Muscle layer of colon (tissue), 2 donors: ENCODE data around the gene PIK3R5.

Source experiments
- H3K27ac ChIP-seq: one replicate; pipeline ENCODE4 v1.7.0; 2013; ENCODE audit warnings: low read depth, mild to moderate bottlenecking, low read length, moderate library complexity
- H3K27me3 ChIP-seq, 2 donors: one replicate each; pipeline ENCODE4 v1.7.0; 2013; ENCODE audit warnings: low read length in 2 of 2, mild to moderate bottlenecking in 2 of 2; ENCODE audit not compliant: insufficient read depth in 2 of 2, control insufficient read depth in 1 of 2
- H3K36me3 ChIP-seq: one replicate; pipeline ENCODE4 v1.7.0; 2013; ENCODE audit warnings: mild to moderate bottlenecking, low read length; ENCODE audit not compliant: insufficient read depth
- H3K4me1 ChIP-seq: one replicate; pipeline ENCODE4 v1.7.0; 2013; ENCODE audit warnings: mild to moderate bottlenecking, low read length; ENCODE audit not compliant: insufficient read depth
- H3K4me3 ChIP-seq, 2 donors: one replicate each; pipeline ENCODE4 v1.7.0; 2013; ENCODE audit warnings: low read length in 2 of 2, low read depth in 1 of 2, mild to moderate bottlenecking in 1 of 2, moderate library complexity in 1 of 2
- H3K9ac ChIP-seq: one replicate; pipeline ENCODE4 v1.7.0; 2013; ENCODE audit warnings: low read length
- H3K9me3 ChIP-seq: one replicate; pipeline ENCODE4 v1.7.0; 2013; ENCODE audit warnings: mild to moderate bottlenecking, low read length
- donor health status: abdominal sarcoma.
- donor health status: Adenocarcinoma of cecum.

The PIK3R5 gene

GRCh38 chr17:8900626-8901585 is 64.6 kb downstream of the PIK3R5 start:
- H3K27ac ChIP-seq: no peak overlapping the region
- no peaks in the 10 kb centered on the region for H3K36me3 ChIP-seq
- H3K9me3 ChIP-seq: no peaks in the 10 kb centered on the region
- no peak overlapping the region for H3K4me3 ChIP-seq
- H3K27me3 ChIP-seq: no peaks in the 10 kb centered on the region
- no peak overlapping the region for H3K9ac ChIP-seq
- H3K4me1 ChIP-seq: no peaks in the 10 kb centered on the region

- H3K9ac ChIP-seq: no peak overlapping the region
- H3K36me3 ChIP-seq: no peaks in the 10 kb centered on the region
- no peaks in the 10 kb centered on the region for H3K4me1 ChIP-seq
- H3K4me3 ChIP-seq: no peak overlapping the region
- no peaks in the 10 kb centered on the region for H3K9me3 ChIP-seq
- no peak overlapping the region for H3K27ac ChIP-seq
- H3K27me3 ChIP-seq: no peaks in the 10 kb centered on the region
Measured at GRCh38 chr17:8900207-8900606, 65.3 kb downstream of the PIK3R5 start.

GRCh38 chr17:8898636-8899035 is 66.9 kb downstream of the PIK3R5 start:
- Histone ChIP-seq H3K27ac (no peak overlapping the region), H3K9ac (no peak overlapping the region), H3K9me3 (no peaks in the 10 kb centered on the region), H3K4me3 (no peak overlapping the region), H3K27me3 (no peaks in the 10 kb centered on the region), H3K4me1 (no peaks in the 10 kb centered on the region), H3K36me3 (no peaks in the 10 kb centered on the region)

DNA sequence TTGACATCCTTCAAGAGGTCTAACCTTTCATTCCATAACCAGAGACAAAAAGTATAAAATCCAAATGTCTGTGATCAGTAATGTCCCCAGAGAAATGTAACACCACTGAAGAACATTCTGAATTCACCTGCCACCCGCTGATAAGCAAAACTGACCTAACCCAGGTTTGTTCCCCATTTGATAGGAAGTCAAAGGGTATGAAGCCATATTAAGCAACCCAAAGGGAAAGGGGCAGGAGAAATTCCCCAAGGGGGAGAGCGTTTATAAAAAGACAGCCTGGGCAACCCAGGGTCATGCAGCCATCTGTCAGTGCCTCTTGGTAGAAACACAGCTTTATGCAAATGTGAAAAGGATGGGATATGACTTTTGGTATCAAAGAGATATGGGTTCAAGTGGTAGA is 67.4 kb downstream of the PIK3R5 start:
- no peaks in the 10 kb centered on the region for H3K4me1 ChIP-seq
- no peak overlapping the region for H3K9ac ChIP-seq
- no peaks in the 10 kb centered on the region for H3K27me3 ChIP-seq
- no peaks in the 10 kb centered on the region for H3K9me3 ChIP-seq
- H3K4me3 ChIP-seq: no peak overlapping the region
- no peak overlapping the region for H3K27ac ChIP-seq
- no peaks in the 10 kb centered on the region for H3K36me3 ChIP-seq

DNA sequence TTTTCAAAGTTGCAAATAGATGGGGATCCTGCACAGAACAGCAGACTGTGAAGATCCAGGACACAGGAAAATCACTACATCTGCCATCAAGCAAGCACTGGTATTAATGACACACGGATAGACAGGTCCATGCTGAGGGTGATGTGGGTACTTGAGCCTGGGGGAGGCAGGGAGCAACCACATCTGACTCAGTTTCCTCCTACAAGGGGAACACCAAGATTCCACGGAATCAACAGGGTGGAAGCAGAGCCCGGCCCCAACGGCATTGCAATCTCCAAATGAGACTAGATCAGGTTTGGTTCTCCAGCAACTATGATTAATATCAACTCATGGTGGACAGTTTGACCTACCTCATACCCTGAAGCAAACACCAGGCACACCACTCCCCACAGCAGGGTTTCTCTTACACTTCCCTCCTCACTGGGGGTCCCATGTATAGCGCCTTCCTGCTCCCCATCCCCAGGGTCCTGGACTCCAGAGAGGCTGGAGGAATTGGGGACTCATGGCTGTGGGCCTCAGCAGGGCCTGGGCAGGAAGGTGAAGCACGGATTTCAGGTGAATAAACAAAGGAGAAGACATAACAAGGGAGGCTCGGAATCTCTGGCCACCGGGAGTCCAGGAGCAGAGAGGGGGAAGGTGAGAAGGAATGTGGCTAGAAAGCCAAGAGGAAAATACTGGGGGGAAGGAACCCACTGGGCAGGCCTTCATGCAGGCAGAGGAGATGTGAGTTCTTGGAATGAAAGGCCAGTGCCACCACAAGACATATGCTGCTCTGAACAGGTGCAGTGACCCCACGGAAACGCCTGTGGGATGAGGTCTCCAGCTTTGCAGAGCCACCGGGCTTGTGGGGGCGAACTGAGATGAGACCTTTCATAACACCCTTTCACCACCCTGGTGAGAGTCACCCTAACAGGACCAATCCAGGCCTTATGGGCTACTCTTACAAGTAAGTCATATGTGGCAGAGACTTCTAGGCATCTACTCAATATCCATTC is 68.6 kb downstream of the PIK3R5 start:
- Histone ChIP-seq H3K4me1 (no peaks in the 10 kb centered on the region), H3K27ac (no peak overlapping the region)

DNA sequence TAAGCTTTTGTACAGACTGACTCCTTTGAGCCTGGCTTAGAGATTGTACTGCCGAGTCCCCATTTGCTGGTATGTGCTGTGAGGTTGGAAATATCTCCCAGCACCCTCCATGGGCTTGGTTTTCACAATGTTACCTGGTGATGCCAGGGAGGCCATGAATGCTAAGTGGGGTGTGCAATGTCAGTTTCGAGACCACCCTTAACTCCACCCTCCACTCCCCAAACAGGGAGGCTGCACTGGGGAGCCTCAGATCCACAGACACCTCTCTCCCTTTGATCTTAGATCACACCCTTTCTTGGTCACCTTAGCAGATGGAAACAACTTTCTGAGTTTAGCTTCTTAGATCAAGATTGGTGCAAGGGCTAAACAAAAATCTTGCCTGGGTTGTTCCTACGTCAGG is 69.4 kb downstream of the PIK3R5 start:
- Histone ChIP-seq H3K4me1 (no peaks in the 10 kb centered on the region), H3K9me3 (no peaks in the 10 kb centered on the region), H3K36me3 (no peaks in the 10 kb centered on the region), H3K27me3 (no peaks in the 10 kb centered on the region), H3K27ac (no peak overlapping the region), H3K9ac (no peak overlapping the region), H3K4me3 (no peak overlapping the region)

More for the DNA sequence above, 68.6 kb downstream of the PIK3R5 start:
- no peak overlapping the region for H3K4me3 ChIP-seq
- H3K9me3 ChIP-seq: no peaks in the 10 kb centered on the region
- H3K27me3 ChIP-seq: no peaks in the 10 kb centered on the region
- no peaks in the 10 kb centered on the region for H3K36me3 ChIP-seq
- H3K9ac ChIP-seq: no peak overlapping the region

GRCh38 chr17:8894673-8895578 is 70.6 kb downstream of the PIK3R5 start:
- H3K9me3 ChIP-seq: no peaks in the 10 kb centered on the region
- H3K36me3 ChIP-seq: no peaks in the 10 kb centered on the region
- H3K27ac ChIP-seq: no peak overlapping the region
- no peak overlapping the region for H3K9ac ChIP-seq
- no peaks in the 10 kb centered on the region for H3K27me3 ChIP-seq
- no peak overlapping the region for H3K4me3 ChIP-seq
- H3K4me1 ChIP-seq: no peaks in the 10 kb centered on the region

DNA sequence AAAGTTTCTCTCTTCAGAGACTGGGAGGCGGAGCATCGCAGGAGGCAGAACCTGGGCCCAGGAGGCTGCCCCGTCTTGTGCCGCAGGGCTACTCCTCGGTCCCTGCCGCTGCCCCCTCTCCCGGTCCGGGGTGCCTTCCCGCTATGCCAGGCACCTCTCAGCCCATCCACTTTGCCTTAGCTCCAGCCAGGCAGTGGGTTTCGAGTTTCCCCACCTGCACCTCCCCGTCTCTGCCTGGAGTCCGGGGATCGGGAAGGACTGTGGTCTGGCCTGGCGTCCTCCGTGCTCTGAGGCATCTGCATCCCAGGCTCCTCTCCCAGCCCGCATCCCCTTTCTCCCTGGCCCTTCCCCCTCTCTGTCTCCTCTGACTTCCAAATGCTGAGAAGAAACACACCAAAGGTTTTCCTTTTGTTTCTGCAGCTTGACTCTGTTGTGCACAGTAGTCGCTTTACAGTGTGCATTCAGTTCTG is 71.3 kb downstream of the PIK3R5 start:
- Histone ChIP-seq H3K9me3 (no peaks in the 10 kb centered on the region), H3K36me3 (no peaks in the 10 kb centered on the region), H3K4me1 (no peaks in the 10 kb centered on the region), H3K27ac (no peak overlapping the region), H3K4me3 (no peak overlapping the region), H3K27me3 (no peaks in the 10 kb centered on the region), H3K9ac (no peak overlapping the region)

GRCh38 chr17:8893621-8894201 is 71.8 kb downstream of the PIK3R5 start:
- no peaks in the 10 kb centered on the region for H3K4me1 ChIP-seq
- H3K9me3 ChIP-seq: no peaks in the 10 kb centered on the region
- no peaks in the 10 kb centered on the region for H3K36me3 ChIP-seq
- no peaks in the 10 kb centered on the region for H3K27me3 ChIP-seq
- no peak overlapping the region for H3K9ac ChIP-seq
- no peak overlapping the region for H3K4me3 ChIP-seq
- H3K27ac ChIP-seq: no peak overlapping the region

GRCh38 chr17:8893059-8893458 is 72.4 kb downstream of the PIK3R5 start:
- no peaks in the 10 kb centered on the region for H3K36me3 ChIP-seq
- H3K4me1 ChIP-seq: no peaks in the 10 kb centered on the region
- H3K9me3 ChIP-seq: no peaks in the 10 kb centered on the region
- H3K4me3 ChIP-seq: no peak overlapping the region
- no peak overlapping the region for H3K27ac ChIP-seq
- no peaks in the 10 kb centered on the region for H3K27me3 ChIP-seq
- H3K9ac ChIP-seq: no peak overlapping the region
